Measurements from ENCODE around the gene DNAH3. TPM values are rescaled to one million over a fixed set of nuclear protein-coding genes. Genes with fewer than 3 reads are reported as not detected.

The DNAH3 gene
- total RNA-seq, 1 experiment from 2014 or later = 0.70 TPM

- Histone ChIP-seq H3K4me3 (no peak overlapping the region), H3K36me3 (ENCODE audit: low read depth) (no peaks in the 10 kb centered on the region), H3K4me2 (no peak overlapping the region), H4K20me1 (ENCODE audit: insufficient read depth) (no peaks in the 10 kb centered on the region), H3K9me3 (ENCODE audit: insufficient read depth, low read depth) (no peaks in the 10 kb centered on the region), H3K27ac (no peak overlapping the region), H3F3A (ENCODE audit: insufficient read depth, low read depth) (no peaks in the 10 kb centered on the region), H3K4me1 (replicated peaks; ENCODE audit: insufficient read depth) (no peaks in the 10 kb centered on the region), H2AFZ (no peak overlapping the region), H3K9me2 (ENCODE audit: insufficient read depth) (no peaks in the 10 kb centered on the region), H3K27me3 (ENCODE audit: insufficient read depth, low read depth) (peaks cover 19% of the 10 kb centered on the region), H3K79me2 (ENCODE audit: low read depth) (no peaks in the 10 kb centered on the region)
- no TSS peak for BruUV-seq (replicated peaks)
- DNase-seq = no peak
- TF ChIP-seq EZH2 (IDR thresholded peaks at IDR 0.05; ENCODE audit: low read depth) (no peak), CTCF (conservative IDR thresholded peaks at IDR 0.05) (no peak)
- intact Hi-C loops (cut with micrococcal nuclease; ENCODE audit: unreplicated experiment) = no loop called here
- ChIA-PET POLR2A (ENCODE audit: unreplicated experiment) (no interaction called here), CTCF (no interaction called here)
These were observed 24.1 kb downstream of the DNAH3 start for GRCh38 chr16:21126518-21126917.

- Histone ChIP-seq H3K4me3 (no peak overlapping the region), H3F3A (ENCODE audit: insufficient read depth, low read depth) (no peaks in the 10 kb centered on the region), H3K9me3 (ENCODE audit: insufficient read depth, low read depth) (no peaks in the 10 kb centered on the region), H3K79me2 (ENCODE audit: low read depth) (no peaks in the 10 kb centered on the region), H3K27me3 (ENCODE audit: insufficient read depth, low read depth) (peaks cover 10% of the 10 kb centered on the region), H3K36me3 (ENCODE audit: low read depth) (no peaks in the 10 kb centered on the region), H3K27ac (no peak overlapping the region), H3K9me2 (ENCODE audit: insufficient read depth) (no peaks in the 10 kb centered on the region), H4K20me1 (ENCODE audit: insufficient read depth) (no peaks in the 10 kb centered on the region), H3K4me2 (no peak overlapping the region), H3K4me1 (replicated peaks; ENCODE audit: insufficient read depth) (no peaks in the 10 kb centered on the region), H2AFZ (no peak overlapping the region)
- CTCF ChIA-PET = no interaction called here
- BruUV-seq (replicated peaks) = no TSS peak
- POLR2A ChIA-PET (ENCODE audit: unreplicated experiment) = no interaction called here
- TF ChIP-seq CTCF (conservative IDR thresholded peaks at IDR 0.05) = no peak
- no peak for TF ChIP-seq EZH2 (IDR thresholded peaks at IDR 0.05; ENCODE audit: low read depth)
- intact Hi-C loops (cut with micrococcal nuclease; ENCODE audit: unreplicated experiment) = no loop called here
- no peak for DNase-seq
These were observed 25.5 kb downstream of the DNAH3 start for GRCh38 chr16:21125191-21125590.

- Histone ChIP-seq H4K20me1 (ENCODE audit: insufficient read depth) (no peaks in the 10 kb centered on the region), H3K4me2 (no peak overlapping the region), H2AFZ (no peak overlapping the region), H3K79me2 (ENCODE audit: low read depth) (no peaks in the 10 kb centered on the region), H3K27me3 (ENCODE audit: insufficient read depth, low read depth) (peaks cover under 1% of the 10 kb centered on the region), H3K36me3 (ENCODE audit: low read depth) (no peaks in the 10 kb centered on the region), H3F3A (ENCODE audit: insufficient read depth, low read depth) (no peaks in the 10 kb centered on the region), H3K4me1 (replicated peaks; ENCODE audit: insufficient read depth) (no peaks in the 10 kb centered on the region), H3K9me2 (ENCODE audit: insufficient read depth) (no peaks in the 10 kb centered on the region), H3K9me3 (ENCODE audit: insufficient read depth, low read depth) (no peaks in the 10 kb centered on the region), H3K27ac (no peak overlapping the region), H3K4me3 (no peak overlapping the region)
- no TSS peak for BruUV-seq (replicated peaks)
- no peak for TF ChIP-seq EZH2 (IDR thresholded peaks at IDR 0.05; ENCODE audit: low read depth)
- TF ChIP-seq CTCF (conservative IDR thresholded peaks at IDR 0.05) = no peak
- intact Hi-C loops (cut with micrococcal nuclease; ENCODE audit: unreplicated experiment) = no loop called here
- CTCF ChIA-PET = no interaction called here
- POLR2A ChIA-PET (ENCODE audit: unreplicated experiment) = no interaction called here
- no peak for DNase-seq
These were observed 29.6 kb downstream of the DNAH3 start for GRCh38 chr16:21120976-21121520.

Measured in PC-9 (cell line).